OCI-LY7 (cell line): ENCODE data around the gene GALNT6. TPM values are rescaled to one million over a fixed set of nuclear protein-coding genes. Genes with fewer than 3 reads are reported as not detected.

Experiments
- BruUV-seq: library from RNA; stranded (reverse); fragments of 400-500 nt; replicated peaks from 2 replicates; lab custom pipeline; 2021; lab: Mats Ljungman, UMichigan
- CTCF ChIA-PET: fragments of 300-600 bp; sonication (Branson Sonifier 250); formaldehyde crosslinking; loops from one replicate; lab custom pipeline; 2022; ENCODE audit warnings: antibody characterized with exemption; ENCODE audit not compliant: unreplicated experiment; lab: Charles Lee
- POLR2A ChIA-PET: fragments of 300-600 bp; sonication (Branson Sonifier 250); formaldehyde crosslinking; loops from one replicate; lab custom pipeline; 2022; ENCODE audit warnings: antibody characterized with exemption; lab: Charles Lee
- DNase-seq: peaks from one replicate; pipeline ENCODE4 v3.0.0-alpha.2; 2015; ENCODE audit warnings: low spot score
- H2AFZ ChIP-seq: fragments of 200-600 bp; sonication (generic), shearing (Covaris generic); 2 replicates; pipeline ENCODE4 v1.6.1; 2014; ENCODE audit warnings: mild to moderate bottlenecking, antibody characterized with exemption, low read length, moderate library complexity
- H3K27ac ChIP-seq: fragments of 200-600 bp; sonication (generic); 2 replicates; pipeline ENCODE4 v1.5.1; 2014; ENCODE audit warnings: mixed run types, low read depth, mild to moderate bottlenecking, moderate library complexity, low read length, inconsistent platforms; ENCODE audit not compliant: poor library complexity, severe bottlenecking
- H3K36me3 ChIP-seq: fragments of 200-600 bp; sonication (generic); 2 replicates; pipeline ENCODE4 v1.6.1; 2014; ENCODE audit warnings: mild to moderate bottlenecking, antibody characterized with exemption, low read length, moderate library complexity, mixed read lengths; ENCODE audit not compliant: insufficient read depth
- H3K4me1 ChIP-seq: fragments of 200-600 bp; sonication (generic); 2 replicates; pipeline ENCODE4 v1.5.1; 2014; ENCODE audit warnings: mild to moderate bottlenecking, low read length; ENCODE audit not compliant: insufficient read depth, poor library complexity, severe bottlenecking
- H3K4me2 ChIP-seq: fragments of 200-600 bp; sonication (generic); 2 replicates; pipeline ENCODE4 v1.6.1; 2014; ENCODE audit warnings: mild to moderate bottlenecking, low read length
- H3K4me3 ChIP-seq: fragments of 200-600 bp; sonication (generic); 2 replicates; pipeline ENCODE4 v1.5.1; 2014; ENCODE audit warnings: mild to moderate bottlenecking, low read depth, low read length; ENCODE audit not compliant: poor library complexity, severe bottlenecking
- H3K79me2 ChIP-seq: fragments of 200-600 bp; sonication (generic); 2 replicates; pipeline ENCODE4 v1.6.1; 2016; ENCODE audit warnings: low read depth, mild to moderate bottlenecking, low read length, moderate library complexity, mixed read lengths; ENCODE audit not compliant: insufficient read depth
- H3K9me2 ChIP-seq: fragments of 200-600 bp; sonication (generic); 2 replicates; pipeline ENCODE4 v1.6.1; 2016; ENCODE audit warnings: mild to moderate bottlenecking, low read length, mixed read lengths; ENCODE audit not compliant: insufficient read depth
- H3K9me3 ChIP-seq: fragments of 200-600 bp; sonication (generic); 2 replicates; pipeline ENCODE4 v1.6.1; 2014; ENCODE audit warnings: mild to moderate bottlenecking, mixed run types, low read length, mixed read lengths
- H4K20me1 ChIP-seq: fragments of 200-600 bp; sonication (generic); 2 replicates; pipeline ENCODE4 v1.6.1; 2014; ENCODE audit warnings: mild to moderate bottlenecking, antibody characterized with exemption, low read length, moderate library complexity, mixed read lengths; ENCODE audit not compliant: insufficient read depth
- CTCF ChIP-seq: fragments of 200-600 bp; sonication (generic); conservative IDR thresholded peaks from 2 replicates; pipeline ENCODE4 v1.5.1; 2014; ENCODE audit warnings: mild to moderate bottlenecking, antibody characterized with exemption, low read length, moderate library complexity, mixed read lengths
- EZH2phosphoT487 ChIP-seq: fragments of 200-600 bp; sonication (generic); IDR thresholded peaks from 2 replicates; pipeline ENCODE4 v1.6.1; 2018; ENCODE audit warnings: low read depth, borderline replicate concordance, mild to moderate bottlenecking, mixed run types, antibody characterized with exemption, low read length, moderate library complexity, mixed read lengths
- intact Hi-C: fragments of 100-400 bp; cut with micrococcal nuclease; formaldehyde crosslinking; loops from one replicate; pipeline ENCODE4 v1.10.0; 2022; ENCODE audit not compliant: unreplicated experiment
- total RNA-seq, 2 experiments: library from RNA; depleted of rRNA in 1 of 2; stranded (reverse); fragments of >200 nt in 1 of 2; shearing (Covaris generic) in 1 of 2; gene quantifications; 2 replicates each; pipeline ENCODE4 v1.2.3, GENCODE V29; 2014 to 2022

Gene GALNT6
- total RNA-seq, 2 experiments from 2014 or later, result 1.4 to 4.8 TPM

DNA sequence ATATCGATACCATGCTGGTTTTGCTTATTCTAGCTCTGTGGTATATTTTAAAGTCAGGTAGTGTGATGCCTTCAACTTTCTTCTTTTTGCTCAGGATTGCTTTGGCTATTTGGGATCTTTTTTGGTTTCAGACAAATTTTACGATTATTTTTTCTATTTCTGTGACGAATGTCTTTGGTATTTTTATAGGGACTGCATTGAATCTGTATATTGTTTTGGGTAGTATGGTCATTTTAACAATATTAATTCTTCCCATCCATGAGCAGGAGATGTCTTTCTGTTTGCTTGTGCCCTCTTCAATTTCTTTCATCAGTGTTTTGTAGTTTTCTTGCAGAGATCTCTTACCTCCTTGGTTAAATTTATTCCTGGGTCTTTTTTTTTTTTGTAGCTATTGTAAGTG is 22.6 kb upstream of the GALNT6 start:
- H3K4me1 ChIP-seq, result no peaks in the 10 kb centered on the region
- H3K36me3 ChIP-seq, result no peaks in the 10 kb centered on the region
- TF ChIP-seq EZH2phosphoT487 (no peak), CTCF (no peak)
- no peak for DNase-seq
- ChIA-PET POLR2A (interaction anchor here (0.7 kb wide), 1 partner anchor 743 kb away, joined by 3 read pairs; no protein-coding TSS in a partner anchor), CTCF (no interaction called here)
- H3K4me2 ChIP-seq, result no peak overlapping the region
- BruUV-seq, result no TSS peak
- intact Hi-C loops, result no loop called here
- H3K4me3 ChIP-seq, result no peak overlapping the region
- no peak overlapping the region for H2AFZ ChIP-seq
- H4K20me1 ChIP-seq, result no peaks in the 10 kb centered on the region
- no peak overlapping the region for H3K27ac ChIP-seq
- H3K9me2 ChIP-seq, result no peaks in the 10 kb centered on the region
- H3K79me2 ChIP-seq, result no peaks in the 10 kb centered on the region
- H3K9me3 ChIP-seq, result no peaks in the 10 kb centered on the region

DNA sequence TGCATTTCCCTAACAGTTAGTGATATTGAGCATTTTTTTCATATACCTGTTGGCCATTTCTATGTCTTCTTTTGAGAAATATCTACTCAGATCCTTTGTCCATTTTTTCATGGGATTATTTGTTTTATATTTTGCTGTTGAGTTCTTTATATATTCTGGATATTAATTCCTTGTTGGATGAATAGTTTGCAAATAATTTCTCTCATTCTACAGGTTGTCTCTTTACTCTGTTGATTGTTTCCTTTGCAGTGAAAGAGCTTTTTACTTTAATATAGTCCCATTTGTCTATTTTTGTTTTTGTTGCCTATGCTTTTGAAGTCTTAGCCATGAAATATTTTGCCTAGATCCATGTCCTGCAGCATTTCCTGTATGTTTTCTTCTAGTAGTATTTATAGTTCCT is 21.9 kb upstream of the GALNT6 start:
- CTCF ChIA-PET, result no interaction called here

GRCh38 chr12:51409846-51410245 is 18.6 kb upstream of the GALNT6 start:
- Histone ChIP-seq H3K4me2 (no peak overlapping the region), H3K36me3 (no peaks in the 10 kb centered on the region), H3K9me2 (no peaks in the 10 kb centered on the region), H3K4me3 (no peak overlapping the region), H4K20me1 (no peaks in the 10 kb centered on the region), H3K27ac (no peak overlapping the region), H3K4me1 (no peaks in the 10 kb centered on the region), H2AFZ (no peak overlapping the region), H3K79me2 (no peaks in the 10 kb centered on the region), H3K9me3 (no peaks in the 10 kb centered on the region)
- CTCF ChIA-PET, result no interaction called here
- BruUV-seq, result no TSS peak
- intact Hi-C loops, result no loop called here
- POLR2A ChIA-PET, result interaction anchor here (0.6 kb wide), 1 partner anchor 251 kb away, joined by 3 read pairs; no protein-coding TSS in a partner anchor
- TF ChIP-seq EZH2phosphoT487 (no peak), CTCF (no peak)
- no peak for DNase-seq

More for the DNA sequence above, 21.9 kb upstream of the GALNT6 start:
- H3K4me3 ChIP-seq, result no peak overlapping the region
- DNase-seq, result no peak
- intact Hi-C loops, result no loop called here
- H3K79me2 ChIP-seq, result no peaks in the 10 kb centered on the region
- H3K9me3 ChIP-seq, result no peaks in the 10 kb centered on the region
- POLR2A ChIA-PET, result no interaction called here
- no peaks in the 10 kb centered on the region for H3K36me3 ChIP-seq
- TF ChIP-seq CTCF, result no peak
- BruUV-seq, result no TSS peak
- no peak overlapping the region for H3K4me2 ChIP-seq
- H4K20me1 ChIP-seq, result no peaks in the 10 kb centered on the region
- no peak overlapping the region for H2AFZ ChIP-seq
- H3K4me1 ChIP-seq, result no peaks in the 10 kb centered on the region
- no peaks in the 10 kb centered on the region for H3K9me2 ChIP-seq
- H3K27ac ChIP-seq, result no peak overlapping the region
